Measurements from ENCODE around the gene CORT.

Gene CORT

GRCh38 chr1:10475510-10475909 is 25.7 kb downstream of the CORT start:
- peak overlapping the region; percentile 83 for H3K4me3 ChIP-seq (ENCODE audit: low read depth, low read length)
- TF ChIP-seq CTCF (IDR thresholded peaks at IDR 0.05; ENCODE audit: insufficient read depth, low read depth, low read length, missing control alignments) = no peak
- no peak for DNase-seq (ENCODE audit: low read depth)

- no peak for TF ChIP-seq CTCF (IDR thresholded peaks at IDR 0.05; ENCODE audit: insufficient read depth, low read depth, low read length, missing control alignments)
- no peak for DNase-seq (ENCODE audit: low read depth)
- no peak overlapping the region for H3K4me3 ChIP-seq (ENCODE audit: low read depth, low read length)
Measured at GRCh38 chr1:10479296-10479695, 29.5 kb downstream of the CORT start.

GRCh38 chr1:10480614-10481013 is 30.8 kb downstream of the CORT start:
- no peak for DNase-seq (ENCODE audit: low read depth)
- no peak for TF ChIP-seq CTCF (IDR thresholded peaks at IDR 0.05; ENCODE audit: insufficient read depth, low read depth, low read length, missing control alignments)
- no peak overlapping the region for H3K4me3 ChIP-seq (ENCODE audit: low read depth, low read length)

- TF ChIP-seq CTCF (IDR thresholded peaks at IDR 0.05; ENCODE audit: insufficient read depth, low read depth, low read length, missing control alignments) = no peak
Measured at GRCh38 chr1:10484521-10484920, 34.7 kb downstream of the CORT start.

GRCh38 chr1:10489291-10490055 is 39.6 kb downstream of the CORT start:
- no peak for TF ChIP-seq CTCF (IDR thresholded peaks at IDR 0.05; ENCODE audit: insufficient read depth, low read depth, low read length, missing control alignments)

More at GRCh38 chr1:10484521-10484920, 34.7 kb downstream of the CORT start:
- H3K4me3 ChIP-seq (ENCODE audit: low read depth, low read length) = no peak overlapping the region
- DNase-seq (ENCODE audit: low read depth) = no peak

GRCh38 chr1:10490286-10490970 is 40.6 kb downstream of the CORT start:
- no peak for DNase-seq (ENCODE audit: low read depth)
- H3K4me3 ChIP-seq (ENCODE audit: low read depth, low read length) = no peak overlapping the region
- no peak for TF ChIP-seq CTCF (IDR thresholded peaks at IDR 0.05; ENCODE audit: insufficient read depth, low read depth, low read length, missing control alignments)

More at GRCh38 chr1:10489291-10490055, 39.6 kb downstream of the CORT start:
- DNase-seq (ENCODE audit: low read depth) = peak; percentile 42
- H3K4me3 ChIP-seq (ENCODE audit: low read depth, low read length) = no peak overlapping the region

All from GM12865 (cell line).